HG02642 (cell line): Measurements from ENCODE around the gene ADAMTSL2.

Experiments
- ATAC-seq: cut with Tn5 transposase; IDR thresholded peaks from one replicate; pipeline ENCODE4 v1.9.1; 2021; ENCODE audit warnings: mild to moderate bottlenecking; ENCODE audit not compliant: unreplicated experiment, poor library complexity

Gene ADAMTSL2

GRCh38 chr9:133529874-133530273 lies 4.6 kb upstream of the ADAMTSL2 start:
- ATAC-seq: no peak

GRCh38 chr9:133531293-133531692 lies 3.2 kb upstream of the ADAMTSL2 start:
- no peak for ATAC-seq

GRCh38 chr9:133532937-133533668 lies 1.4 kb upstream of the ADAMTSL2 start:
- ATAC-seq: no peak

GRCh38 chr9:133533857-133534256 lies 647 bp upstream of the ADAMTSL2 start:
- ATAC-seq: no peak

- ATAC-seq: no peak
These were observed 888 bp downstream of the ADAMTSL2 start for GRCh38 chr9:133535306-133535877.

- no peak for ATAC-seq
These were observed 1.6 kb downstream of the ADAMTSL2 start for GRCh38 chr9:133536080-133536479.

GRCh38 chr9:133536536-133536935 lies 2.0 kb downstream of the ADAMTSL2 start:
- ATAC-seq: no peak

GRCh38 chr9:133537257-133537656 lies 2.8 kb downstream of the ADAMTSL2 start:
- ATAC-seq: no peak

GRCh38 chr9:133538176-133538575 lies 3.7 kb downstream of the ADAMTSL2 start:
- no peak for ATAC-seq

- ATAC-seq: no peak
These were observed 4.6 kb downstream of the ADAMTSL2 start for GRCh38 chr9:133538851-133539833.

GRCh38 chr9:133539991-133540697 lies 5.6 kb downstream of the ADAMTSL2 start:
- no peak for ATAC-seq

- no peak for ATAC-seq
These were observed 6.2 kb downstream of the ADAMTSL2 start for GRCh38 chr9:133540698-133541025.

- ATAC-seq: no peak
These were observed 7.5 kb downstream of the ADAMTSL2 start for GRCh38 chr9:133542002-133542401.

- no peak for ATAC-seq
These were observed 9.4 kb downstream of the ADAMTSL2 start for GRCh38 chr9:133543772-133544467.

GRCh38 chr9:133545494-133546286 lies 11.2 kb downstream of the ADAMTSL2 start:
- no peak for ATAC-seq

- ATAC-seq: no peak
These were observed 11.8 kb downstream of the ADAMTSL2 start for GRCh38 chr9:133546287-133546680.

- no peak for ATAC-seq
These were observed 12.6 kb downstream of the ADAMTSL2 start for GRCh38 chr9:133547116-133547515.

GRCh38 chr9:133551446-133551845 lies 16.9 kb downstream of the ADAMTSL2 start:
- no peak for ATAC-seq

- ATAC-seq: no peak
These were observed 17.7 kb downstream of the ADAMTSL2 start for GRCh38 chr9:133552236-133552635.
